Ovary (tissue), 10 donors: Measurements from ENCODE around the gene NBPF3. TPM values are rescaled to one million over a fixed set of nuclear protein-coding genes. Genes with fewer than 3 reads are reported as not detected.
A peak's percentile ranks its signal among the peaks of the same experiment; 100 is the strongest.

Experiments used
- DNase-seq, 5 donors: peaks; one replicate each; pipeline ENCODE4 v3.0.0-alpha.2; 2019 to 2020
- H3K27ac ChIP-seq, 2 donors: fragments of 200-600 bp; one replicate each; pipeline versions ENCODE4 v1.5.1 to v1.8.0; 2019 to 2022
- H3K27me3 ChIP-seq: fragments of 200-600 bp; one replicate; pipeline ENCODE4 v1.8.0; 2022
- H3K36me3 ChIP-seq: fragments of 200-600 bp; sonication (generic); one replicate; pipeline ENCODE4 v1.5.1; 2019
- H3K4me1 ChIP-seq: one replicate; pipeline ENCODE4 v1.8.1; 2013; ENCODE audit warnings: mild to moderate bottlenecking, moderate library complexity; ENCODE audit not compliant: insufficient read depth
- H3K4me3 ChIP-seq: fragments of 200-600 bp; sonication (generic); one replicate; pipeline ENCODE4 v1.5.1; 2017
- H3K9me3 ChIP-seq, 2 donors: fragments of 200-600 bp in 1 of 2; sonication (generic) in 1 of 2; one replicate each; pipeline versions ENCODE4 v1.5.1 to v1.8.1; 2013 to 2019; ENCODE audit warnings: mild to moderate bottlenecking in 1 of 2, moderate library complexity in 1 of 2
- CTCF ChIP-seq, 3 donors: fragments of 450-650 bp in 2 of 3; fragments of 200-600 bp in 1 of 3; IDR thresholded peaks; one replicate each; pipeline versions ENCODE4 v1.5.1 to v1.8.0; 2016 to 2022; ENCODE audit warnings: antibody characterized with exemption in 3 of 3, mild to moderate bottlenecking in 1 of 3
- EP300 ChIP-seq: sonication (generic); formaldehyde crosslinking; IDR thresholded peaks from one replicate; pipeline ENCODE4 v1.6.1; 2017; ENCODE audit warnings: antibody characterized with exemption
- POLR2A ChIP-seq: fragments of 450-650 bp; IDR thresholded peaks from one replicate; pipeline ENCODE4 v1.6.1; 2017; ENCODE audit warnings: antibody characterized with exemption, mild to moderate bottlenecking, moderate library complexity
- WGBS, 3 donors: extraction: QIAGEN DNeasy Blood & Tissue Kit in 1 of 3; methylation state at CpG; one replicate each; pipeline versions ENCODE4 v1.1.5 to v1.1.7; 2013 to 2017; 5-methylcytosine and 5-hydroxymethylcytosine counted together
- intact Hi-C, 4 donors: fragments of 100-400 bp; cut with DNase I; formaldehyde crosslinking; loops; one replicate each; pipeline versions ENCODE4 v1.11.0 to v1.15.1; 2022 to 2023
- long read RNA-seq, 3 donors: library from polyadenylated mRNA in 2 of 3; unstranded in 2 of 3; transcript quantifications; one replicate each; pipeline ENCODE4 v2.0.0 and lab custom pipeline, GENCODE V29; 2021 to 2026
- polyA plus RNA-seq, 2 donors: library from polyadenylated mRNA; stranded (reverse); fragments of 200-250 nt in 1 of 2; fragments of 350-450 nt in 1 of 2; fragmentation: Illumina TruSeq in 1 of 2; extraction: RNeasy Lipid Tissue Mini Kit (QIAGEN cat#74804) in 1 of 2; gene quantifications; one replicate each; pipeline ENCODE4 v1.2.3, GENCODE V29; 2013 to 2014
- total RNA-seq, 7 donors: library from RNA; depleted of rRNA in 2 of 7; stranded (reverse); fragments of >200 nt in 2 of 7; fragmentation: NEBNext Ultra II Directional in 3 of 7; extraction: Animal tissue kit (Norgen Biotek cat#: 25700) in 3 of 7; gene quantifications; one replicate each; pipeline versions ENCODE4 v1.1.0 to v1.2.4, GENCODE V29; 2016 to 2023
- donor health status: DM: no; HTN: no; CAD: no; lungs with moderate emphysema.
- donor health status: DM: no; HTN: no; CAD: no.
- donor health status: Bipolar disorder and iron deficiency.
- donor health status: DM: yes; HTN: yes; CAD: no.
- donor health status: DM: no; HTN: no; CAD: no.
- donor health status: DM: yes; HTN: yes; CAD: no.

The NBPF3 gene, protein sequence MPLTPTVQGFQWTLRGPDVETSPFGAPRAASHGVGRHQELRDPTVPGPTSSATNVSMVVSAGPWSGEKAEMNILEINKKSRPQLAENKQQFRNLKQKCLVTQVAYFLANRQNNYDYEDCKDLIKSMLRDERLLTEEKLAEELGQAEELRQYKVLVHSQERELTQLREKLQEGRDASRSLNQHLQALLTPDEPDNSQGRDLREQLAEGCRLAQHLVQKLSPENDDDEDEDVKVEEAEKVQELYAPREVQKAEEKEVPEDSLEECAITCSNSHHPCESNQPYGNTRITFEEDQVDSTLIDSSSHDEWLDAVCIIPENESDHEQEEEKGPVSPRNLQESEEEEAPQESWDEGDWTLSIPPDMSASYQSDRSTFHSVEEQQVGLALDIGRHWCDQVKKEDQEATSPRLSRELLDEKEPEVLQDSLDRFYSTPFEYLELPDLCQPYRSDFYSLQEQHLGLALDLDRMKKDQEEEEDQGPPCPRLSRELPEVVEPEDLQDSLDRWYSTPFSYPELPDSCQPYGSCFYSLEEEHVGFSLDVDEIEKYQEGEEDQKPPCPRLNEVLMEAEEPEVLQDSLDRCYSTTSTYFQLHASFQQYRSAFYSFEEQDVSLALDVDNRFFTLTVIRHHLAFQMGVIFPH
- total RNA-seq (1 to 10 TPM; 5.6 to 9.8 (median 8.8) TPM), polyA plus RNA-seq (10 to 100 TPM in 1 of 2 donors, 1 to 10 TPM in 1; 4.2 to 11.1 TPM)
- long read RNA-seq, donor 1, partial matches to known transcripts: 1 of 8 reads
- long read RNA-seq, donor 1, other reads (novel, unspliced or antisense): 7 of 8 reads
- long read RNA-seq, donor 2, partial matches to known transcripts: 0 of 13 reads
- long read RNA-seq, donor 2, other reads (novel, unspliced or antisense): 12 of 13 reads
- long read RNA-seq, donor 3, full-length matches to known transcripts: 6 of 31 reads
- long read RNA-seq, donor 3, partial matches to known transcripts: 3 of 31 reads
- long read RNA-seq, donor 3, other reads (novel, unspliced or antisense): 22 of 31 reads

GRCh38 chr1:21439721-21440629 lies at the start of gene NBPF3:
NBPF3 (plus strand) TSS chr1:21440137; CDS start chr1:21445087, 4,950 bp downstream.
- intact Hi-C loops: no loop called here
- 0% methylated on average over 72 to 87 of the region's 87 CpGs for WGBS, 3 donors
- H3K36me3 ChIP-seq: no peaks in the 10 kb centered on the region
- peak; percentile 82 to 91 (median 87) for DNase-seq
- peak within 1 kb of the TSS in 1 of 2 donors; percentile 67 for H3K27ac ChIP-seq
- H3K4me1 ChIP-seq: no peaks in the 10 kb centered on the region
- H3K4me3 ChIP-seq: peak within 1 kb of the TSS; percentile 70
- no peaks in the 10 kb centered on the region for H3K27me3 ChIP-seq
- no peaks in the 10 kb centered on the region for H3K9me3 ChIP-seq
- TF ChIP-seq POLR2A (peak; percentile 26), CTCF (IDR thresholded peaks at IDR 0.05) (no peak)

- Histone ChIP-seq H3K4me1 (no peaks in the 10 kb centered on the region), H3K27me3 (no peaks in the 10 kb centered on the region), H3K4me3 (no peak overlapping the region), H3K36me3 (no peaks in the 10 kb centered on the region), H3K27ac (no peak overlapping the region), H3K9me3 (no peaks in the 10 kb centered on the region)
- WGBS, 3 donors: 80 to 91% (median 86%) methylated on average over 4 of the region's 4 CpGs
- no peak for DNase-seq
- intact Hi-C loops: loop anchor here in 1 of 4 donors (5.0 kb wide), 1 partner anchor 1176 kb away; no protein-coding TSS in a partner anchor
- no peak for TF ChIP-seq EP300
- TF ChIP-seq POLR2A: no peak
- no peak for TF ChIP-seq CTCF (IDR thresholded peaks at IDR 0.05)
Measured at GRCh38 chr1:21391497-21391896, 48.4 kb upstream of the NBPF3 start.

DNA sequence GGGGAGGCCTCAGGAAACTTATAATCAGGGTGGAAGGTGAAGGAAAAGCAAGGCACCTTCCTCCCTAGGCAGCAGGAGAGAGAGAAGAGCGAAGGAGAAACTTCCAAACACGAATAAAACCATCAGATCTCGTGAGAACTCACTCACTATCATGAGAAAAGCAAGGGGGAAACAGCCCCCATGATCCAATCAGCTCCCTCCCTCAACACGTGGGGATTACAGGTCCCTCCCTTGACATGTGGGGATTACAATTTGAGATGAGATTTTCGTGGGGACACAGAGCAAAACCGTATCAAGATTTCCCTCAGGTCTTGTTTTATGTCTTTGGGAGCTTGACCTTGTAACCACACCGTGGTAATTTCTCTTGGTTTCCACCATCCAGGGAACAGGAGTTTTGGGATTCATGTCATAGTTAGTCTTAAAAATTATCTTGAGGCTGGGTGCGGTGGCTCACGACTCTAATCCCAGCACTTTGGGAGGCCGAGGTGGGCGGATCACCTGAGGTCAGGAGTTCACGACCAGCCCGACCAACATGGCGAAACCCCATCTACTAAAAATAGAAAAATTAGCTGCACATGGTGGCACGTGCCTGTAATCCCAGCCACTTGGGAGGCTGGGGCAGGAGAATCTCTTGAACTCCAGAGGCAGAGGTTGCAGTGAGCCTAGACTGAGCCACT lies 47.2 kb upstream of the NBPF3 start:
- TF ChIP-seq EP300: no peak
- TF ChIP-seq POLR2A: no peak
- TF ChIP-seq CTCF (IDR thresholded peaks at IDR 0.05): no peak
- no peaks in the 10 kb centered on the region for H3K9me3 ChIP-seq
- no peaks in the 10 kb centered on the region for H3K36me3 ChIP-seq
- no peak overlapping the region for H3K27ac ChIP-seq
- H3K4me3 ChIP-seq: no peak overlapping the region
- 73 to 77% (median 77%) methylated on average over 15 of the region's 15 CpGs for WGBS, 3 donors
- no peak for DNase-seq
- no peaks in the 10 kb centered on the region for H3K27me3 ChIP-seq
- no peaks in the 10 kb centered on the region for H3K4me1 ChIP-seq
- intact Hi-C loops: loop anchor here in 1 of 4 donors (5.0 kb wide), 1 partner anchor 1175 kb away; no protein-coding TSS in a partner anchor
